GM21529 (cell line): Measurements from ENCODE around the gene TM4SF18.
"Not testable (repeated sequence)": the region's sequence is repeated elsewhere in the genome, so short reads cannot be mapped to it uniquely, and the experiment has no call there.

Experiments used
- ATAC-seq: cut with Tn5 transposase; IDR thresholded peaks from one replicate; pipeline ENCODE4 v1.9.1; 2021; ENCODE audit not compliant: unreplicated experiment

Gene TM4SF18

GRCh38 chr3:149333176-149333859, at the start of gene TM4SF18:
TM4SF18 (minus strand) TSS chr3:149333636; CDS start chr3:149333382, 254 bp downstream.
- ATAC-seq: no peak

- ATAC-seq: no peak
Measured at GRCh38 chr3:149382518-149382917, 49.1 kb upstream of the TM4SF18 start.

GRCh38 chr3:149382101-149382467, 48.6 kb upstream of the TM4SF18 start:
- peak; percentile 66 for ATAC-seq

- no peak for ATAC-seq
Measured at GRCh38 chr3:149381173-149382100, 48.0 kb upstream of the TM4SF18 start.

- not testable (repeated sequence) for ATAC-seq
Measured at GRCh38 chr3:149380220-149380619, 46.8 kb upstream of the TM4SF18 start.

GRCh38 chr3:149378478-149379309, 45.3 kb upstream of the TM4SF18 start:
- ATAC-seq: no peak

GRCh38 chr3:149377408-149378364, 44.2 kb upstream of the TM4SF18 start, which contains the start of gene TM4SF1:
TM4SF1 (minus strand) TSS chr3:149377649; CDS start chr3:149377547, 102 bp downstream.
- ATAC-seq: no peak

- no peak for ATAC-seq
Measured at GRCh38 chr3:149376718-149377407, 43.4 kb upstream of the TM4SF18 start.

GRCh38 chr3:149375501-149376196, 42.2 kb upstream of the TM4SF18 start:
- no peak for ATAC-seq

- ATAC-seq: no peak
Measured at GRCh38 chr3:149374793-149375500, 41.5 kb upstream of the TM4SF18 start.

GRCh38 chr3:149374391-149374790, 41.0 kb upstream of the TM4SF18 start:
- ATAC-seq: no peak

GRCh38 chr3:149373235-149374125, 40.0 kb upstream of the TM4SF18 start:
- no peak for ATAC-seq

GRCh38 chr3:149371723-149372114, 38.3 kb upstream of the TM4SF18 start:
- no peak for ATAC-seq

GRCh38 chr3:149371001-149371722, 37.7 kb upstream of the TM4SF18 start:
- ATAC-seq: no peak

GRCh38 chr3:149369991-149370866, 36.8 kb upstream of the TM4SF18 start:
- no peak for ATAC-seq
